MCF 10A (cell line): ENCODE data around the gene GNG7. TPM values are rescaled to one million over a fixed set of nuclear protein-coding genes. Genes with fewer than 3 reads are reported as not detected.
"Not testable (repeated sequence)": the region's sequence is repeated elsewhere in the genome, so short reads cannot be mapped to it uniquely, and the experiment has no call there.

Source experiments
- BruUV-seq: library from RNA; stranded (reverse); fragments of 400-500 nt; replicated peaks from 2 replicates; lab custom pipeline; 2021; lab: Mats Ljungman, UMichigan
- CTCF ChIA-PET: fragments of 300-600 bp; sonication (Branson Sonifier 250); formaldehyde crosslinking; extraction: SDS; loops from one replicate; lab custom pipeline; 2021; ENCODE audit warnings: antibody characterized with exemption, inconsistent platforms; lab: Yijun Ruan, JAX
- POLR2A ChIA-PET: fragments of 300-600, 350-650 bp; sonication (Branson Sonifier 250); formaldehyde crosslinking; extraction: SDS; loops from one replicate; lab custom pipeline; 2020; ENCODE audit warnings: antibody characterized with exemption, inconsistent platforms; lab: Yijun Ruan, JAX
- DNase-seq: peaks from one replicate; pipeline ENCODE4 v3.0.0-alpha.2; 2018; ENCODE audit not compliant: unreplicated experiment
- H3K27ac Mint-ChIP-seq: one replicate; pipeline ENCODE4 v1.8.0; 2022; ENCODE audit warnings: mild to moderate bottlenecking, low read depth, mixed read lengths; ENCODE audit not compliant: unreplicated experiment
- H3K27me3 Mint-ChIP-seq: one replicate; pipeline ENCODE4 v1.8.0; 2022; ENCODE audit warnings: mixed read lengths; ENCODE audit not compliant: insufficient read depth, unreplicated experiment
- H3K36me3 Mint-ChIP-seq: one replicate; pipeline ENCODE4 v1.8.0; 2022; ENCODE audit warnings: mild to moderate bottlenecking, moderate library complexity, mixed read lengths; ENCODE audit not compliant: insufficient read depth, unreplicated experiment
- H3K4me1 Mint-ChIP-seq: one replicate; pipeline ENCODE4 v1.8.0; 2022; ENCODE audit warnings: mixed read lengths; ENCODE audit not compliant: insufficient read depth, unreplicated experiment
- H3K4me3 Mint-ChIP-seq: one replicate; pipeline ENCODE4 v1.8.0; 2022; ENCODE audit warnings: mild to moderate bottlenecking, moderate library complexity, mixed read lengths; ENCODE audit not compliant: unreplicated experiment
- H3K9me3 Mint-ChIP-seq: one replicate; pipeline ENCODE4 v1.8.0; 2022; ENCODE audit warnings: mixed read lengths; ENCODE audit not compliant: unreplicated experiment
- intact Hi-C: fragments of 100-400 bp; cut with micrococcal nuclease; formaldehyde crosslinking; loops from 2 replicates; pipeline ENCODE4 v1.14.1; 2022
- total RNA-seq: library from RNA; stranded (reverse); gene quantifications from 2 replicates; pipeline ENCODE4 v1.2.3, GENCODE V29; 2022
- TF ChIP-seq, protein P1 (sequence below): fragments of 200-600 bp; IDR thresholded peaks from one replicate; pipeline ENCODE4 v1.8.0; 2022; ENCODE audit warnings: antibody characterized with exemption, mild to moderate bottlenecking; ENCODE audit not compliant: unreplicated experiment

The GNG7 gene
- total RNA-seq, 1 experiment from 2014 or later, result 0.51 TPM

DNA sequence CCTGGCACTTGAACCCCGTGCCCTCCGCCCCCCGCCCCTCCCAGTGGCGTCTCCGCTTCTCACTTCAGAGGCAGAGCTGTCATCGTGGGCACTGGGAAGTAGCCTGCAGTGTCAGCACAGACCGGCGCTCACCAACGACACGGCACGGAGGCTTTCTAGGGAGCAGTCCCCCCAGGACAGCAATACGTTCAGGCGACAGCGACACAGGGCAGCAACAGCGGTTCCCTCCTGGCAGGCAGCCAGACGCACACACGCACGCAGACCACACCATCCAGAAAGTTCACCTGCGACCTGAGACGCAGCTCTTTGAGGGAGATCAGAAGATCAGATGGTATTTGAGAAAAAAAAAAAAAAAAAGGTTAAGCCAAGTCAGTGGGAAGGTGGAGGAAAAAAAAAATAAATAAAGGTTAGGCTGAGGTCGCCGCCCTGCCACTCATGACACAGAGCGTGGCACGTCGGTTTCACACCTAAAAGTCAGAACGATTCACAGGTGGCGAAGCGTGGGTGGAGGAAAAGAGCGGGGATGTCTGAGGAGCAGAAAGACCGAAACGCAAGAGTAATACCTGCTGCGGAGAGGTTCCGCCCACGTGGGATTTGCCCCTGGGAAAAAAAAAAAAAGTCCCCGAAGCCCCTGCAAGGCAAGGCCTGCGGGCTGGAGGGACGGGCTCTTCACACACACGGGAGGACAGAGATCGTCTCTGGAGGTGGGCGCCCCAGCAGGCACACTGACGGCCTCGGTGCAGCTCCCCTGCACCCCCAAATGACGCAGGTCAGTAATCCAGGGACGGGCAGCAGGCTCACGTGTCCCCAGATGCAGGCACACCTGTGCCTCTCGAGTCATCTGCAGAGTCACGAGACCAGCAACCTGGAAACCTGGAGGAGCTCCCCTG is 94.5 kb downstream of the GNG7 start:
- no TSS peak for BruUV-seq
- intact Hi-C loops, result no loop called here
- TF ChIP-seq, protein P1, sequence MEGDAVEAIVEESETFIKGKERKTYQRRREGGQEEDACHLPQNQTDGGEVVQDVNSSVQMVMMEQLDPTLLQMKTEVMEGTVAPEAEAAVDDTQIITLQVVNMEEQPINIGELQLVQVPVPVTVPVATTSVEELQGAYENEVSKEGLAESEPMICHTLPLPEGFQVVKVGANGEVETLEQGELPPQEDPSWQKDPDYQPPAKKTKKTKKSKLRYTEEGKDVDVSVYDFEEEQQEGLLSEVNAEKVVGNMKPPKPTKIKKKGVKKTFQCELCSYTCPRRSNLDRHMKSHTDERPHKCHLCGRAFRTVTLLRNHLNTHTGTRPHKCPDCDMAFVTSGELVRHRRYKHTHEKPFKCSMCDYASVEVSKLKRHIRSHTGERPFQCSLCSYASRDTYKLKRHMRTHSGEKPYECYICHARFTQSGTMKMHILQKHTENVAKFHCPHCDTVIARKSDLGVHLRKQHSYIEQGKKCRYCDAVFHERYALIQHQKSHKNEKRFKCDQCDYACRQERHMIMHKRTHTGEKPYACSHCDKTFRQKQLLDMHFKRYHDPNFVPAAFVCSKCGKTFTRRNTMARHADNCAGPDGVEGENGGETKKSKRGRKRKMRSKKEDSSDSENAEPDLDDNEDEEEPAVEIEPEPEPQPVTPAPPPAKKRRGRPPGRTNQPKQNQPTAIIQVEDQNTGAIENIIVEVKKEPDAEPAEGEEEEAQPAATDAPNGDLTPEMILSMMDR, result no peak
- ChIA-PET CTCF (interaction anchor here (0.6 to 1.1 kb wide), 2 partner anchors 28 to 40 kb away, joined by 3 read pairs; no protein-coding TSS in a partner anchor), POLR2A (no interaction called here)
- peaks cover 11% of the 10 kb centered on the region for H3K27me3 Mint-ChIP-seq
- no peaks in the 10 kb centered on the region for H3K36me3 Mint-ChIP-seq
- H3K4me3 Mint-ChIP-seq, result no peak overlapping the region
- no peak for DNase-seq
- no peaks in the 10 kb centered on the region for H3K9me3 Mint-ChIP-seq
- H3K4me1 Mint-ChIP-seq, result peaks cover 2% of the 10 kb centered on the region
- no peak overlapping the region for H3K27ac Mint-ChIP-seq

- H3K4me3 Mint-ChIP-seq, intact Hi-C loops, H3K36me3 Mint-ChIP-seq, H3K4me1 Mint-ChIP-seq, H3K27ac Mint-ChIP-seq, POLR2A ChIA-PET, BruUV-seq, H3K9me3 Mint-ChIP-seq, DNase-seq: not testable (repeated sequence)
- peaks cover 11% of the 10 kb centered on the region for H3K27me3 Mint-ChIP-seq
- CTCF ChIA-PET, result interaction anchor here (1.2 kb wide), 1 partner anchor 42 kb away, joined by 4 read pairs; no protein-coding TSS in a partner anchor
Observed at GRCh38 chr19:2606774-2607173, 95.7 kb downstream of the GNG7 start.

GRCh38 chr19:2605889-2606288 is 96.6 kb downstream of the GNG7 start:
- CTCF ChIA-PET, result interaction anchor here (0.6 kb wide), 1 partner anchor 24 kb away, joined by 3 read pairs; no protein-coding TSS in a partner anchor
- intact Hi-C loops, DNase-seq, H3K36me3 Mint-ChIP-seq, POLR2A ChIA-PET, H3K27ac Mint-ChIP-seq, H3K4me1 Mint-ChIP-seq, H3K9me3 Mint-ChIP-seq, H3K4me3 Mint-ChIP-seq, BruUV-seq: not testable (repeated sequence)
- peaks cover 11% of the 10 kb centered on the region for H3K27me3 Mint-ChIP-seq

DNA sequence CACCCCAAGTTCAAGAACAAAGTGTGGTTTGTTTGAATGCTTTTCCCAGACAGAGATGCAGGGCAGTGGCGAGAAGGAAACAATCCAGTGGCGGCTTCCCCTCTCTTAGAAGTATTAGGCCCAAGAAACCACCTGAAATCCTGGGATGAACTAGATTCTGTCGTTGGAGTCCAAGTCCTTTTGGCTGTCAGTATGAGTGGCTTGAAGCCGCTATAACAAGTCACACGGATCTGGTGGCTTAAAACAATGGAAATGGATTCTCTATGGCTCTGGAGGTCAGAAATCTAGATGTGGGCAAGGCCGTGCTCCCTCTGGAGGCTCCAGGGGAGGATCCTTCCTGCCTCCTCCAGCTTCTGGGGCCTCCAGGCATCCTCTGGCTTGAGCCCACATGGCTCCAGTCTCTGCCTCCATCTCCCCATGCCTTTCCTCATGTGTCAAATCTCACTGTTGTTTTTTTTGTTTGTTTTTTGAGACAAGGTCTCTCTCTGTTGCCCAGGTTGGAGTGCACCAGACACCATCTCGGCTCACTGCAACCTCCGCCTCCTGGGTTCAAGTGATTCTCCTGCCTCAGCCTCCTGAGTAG is 97.7 kb downstream of the GNG7 start:
- peaks cover 6% of the 10 kb centered on the region for H3K4me1 Mint-ChIP-seq
- H3K27ac Mint-ChIP-seq, result no peak overlapping the region
- H3K4me3 Mint-ChIP-seq, result no peak overlapping the region
- H3K36me3 Mint-ChIP-seq, result no peaks in the 10 kb centered on the region
- no peaks in the 10 kb centered on the region for H3K9me3 Mint-ChIP-seq
- no peak for DNase-seq
- ChIA-PET CTCF (no interaction called here), POLR2A (no interaction called here)
- TF ChIP-seq, protein P1, result no peak
- intact Hi-C loops, result no loop called here
- no TSS peak for BruUV-seq
- peaks cover 11% of the 10 kb centered on the region for H3K27me3 Mint-ChIP-seq

DNA sequence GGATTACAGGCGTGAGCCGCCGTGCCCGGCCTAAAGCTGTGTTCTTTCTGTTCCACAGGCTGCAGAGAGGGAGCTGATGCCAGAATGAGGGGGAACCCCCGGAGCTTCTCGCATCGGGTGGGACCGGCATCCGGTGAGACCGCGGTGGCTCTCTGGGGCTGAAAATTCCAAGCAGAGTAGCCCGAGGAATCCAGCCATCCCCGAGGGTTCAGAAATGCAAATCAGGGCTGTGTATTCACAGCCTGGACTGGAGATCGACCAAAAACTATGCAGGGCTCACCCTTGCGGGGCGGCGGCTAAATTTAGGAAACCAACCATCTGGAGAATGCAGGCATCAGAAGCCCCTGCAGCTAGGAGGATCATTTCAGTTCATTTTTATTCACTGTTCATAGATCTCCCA is 99.2 kb downstream of the GNG7 start:
- peaks cover 10% of the 10 kb centered on the region for H3K27me3 Mint-ChIP-seq
- no peak overlapping the region for H3K4me3 Mint-ChIP-seq
- BruUV-seq, result no TSS peak
- peaks cover 6% of the 10 kb centered on the region for H3K4me1 Mint-ChIP-seq
- TF ChIP-seq, protein P1, result no peak
- ChIA-PET CTCF (no interaction called here), POLR2A (interaction anchor here (1.0 to 5.6 kb wide), 2 partner anchors 126 to 175 kb away, joined by 3 to 34 read pairs; partner anchors contain the start of gene GADD45B)
- no peaks in the 10 kb centered on the region for H3K9me3 Mint-ChIP-seq
- H3K36me3 Mint-ChIP-seq, result no peaks in the 10 kb centered on the region
- DNase-seq, result no peak
- intact Hi-C loops, result no loop called here
- H3K27ac Mint-ChIP-seq, result no peak overlapping the region
